Activated B cell treated with CpG ODN at 0.5 μM for 24 hours (primary cell): Measurements from ENCODE around the gene PMIS2. TPM values are rescaled to one million over a fixed set of nuclear protein-coding genes. Genes with fewer than 3 reads are reported as not detected.

ENCODE experiments used
- ATAC-seq: fragments of 200-7000 bp; cut with Tn5 transposase; one replicate; pipeline ENCODE4 v1.10.0; 2021; ENCODE audit warnings: low read depth, mild to moderate bottlenecking, moderate library complexity
- CTCF ChIA-PET: fragments of 350-600 bp; sonication (Branson Sonifier 250); formaldehyde crosslinking; loops from one replicate; lab custom pipeline; 2021; ENCODE audit warnings: antibody characterized with exemption; lab: Charles Lee
- POLR2A ChIA-PET: fragments of 350-600 bp; sonication (Branson Sonifier 250); formaldehyde crosslinking; loops from one replicate; lab custom pipeline; 2021; ENCODE audit warnings: antibody characterized with exemption; lab: Charles Lee
- DNase-seq: peaks from one replicate; pipeline ENCODE4 v3.0.0; 2022
- H3K27ac Mint-ChIP-seq: one replicate; pipeline ENCODE4 v1.8.0; 2020; ENCODE audit warnings: mixed read lengths
- H3K27me3 Mint-ChIP-seq: one replicate; pipeline ENCODE4 v1.8.0; 2021; ENCODE audit warnings: mixed read lengths
- H3K36me3 Mint-ChIP-seq: one replicate; pipeline ENCODE4 v1.8.0; 2021; ENCODE audit warnings: low read depth, mixed read lengths
- H3K4me1 Mint-ChIP-seq: one replicate; pipeline ENCODE4 v1.8.0; 2021; ENCODE audit warnings: mixed read lengths
- H3K4me3 Mint-ChIP-seq: one replicate; pipeline ENCODE4 v1.8.0; 2020; ENCODE audit warnings: mild to moderate bottlenecking, mixed read lengths
- H3K9me3 Mint-ChIP-seq: one replicate; pipeline ENCODE4 v1.8.0; 2020; ENCODE audit warnings: mixed read lengths
- intact Hi-C: fragments of 100-400 bp; cut with micrococcal nuclease; formaldehyde crosslinking; loops from one replicate; pipeline ENCODE4 v1.15.1; 2024
- total RNA-seq: library from RNA; stranded (reverse); gene quantifications from 2 replicates; pipeline ENCODE4 v1.2.3, GENCODE V29; 2022
- TF ChIP-seq, protein P1 (sequence below): fragments of 200-600 bp; IDR thresholded peaks from one replicate; pipeline ENCODE4 v1.8.0; 2022; ENCODE audit warnings: antibody characterized with exemption, mild to moderate bottlenecking

The PMIS2 gene
- total RNA-seq, 1 donor from 2014 or later: not detected

DNA sequence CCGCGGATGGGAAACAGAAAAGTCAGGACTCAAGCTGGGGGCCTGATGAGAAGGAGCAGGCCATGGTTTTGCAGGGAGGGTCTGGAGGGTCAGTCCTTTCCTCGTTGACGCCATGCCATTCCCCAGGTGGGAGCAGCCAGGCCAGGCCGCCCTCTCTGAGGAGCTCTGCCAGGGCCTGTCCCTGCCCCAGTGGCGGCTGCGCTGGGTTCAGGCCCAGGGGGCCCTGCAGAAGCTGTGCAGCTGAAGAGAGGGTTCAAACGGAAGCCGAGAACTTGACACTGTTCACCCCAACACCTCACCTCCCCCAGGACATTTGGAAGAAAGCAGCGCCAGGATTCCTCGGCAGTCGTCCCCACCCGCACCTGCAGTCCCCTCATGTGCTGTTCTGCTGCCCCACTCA, 36.8 kb downstream of the PMIS2 start:
- TF ChIP-seq, protein P1, sequence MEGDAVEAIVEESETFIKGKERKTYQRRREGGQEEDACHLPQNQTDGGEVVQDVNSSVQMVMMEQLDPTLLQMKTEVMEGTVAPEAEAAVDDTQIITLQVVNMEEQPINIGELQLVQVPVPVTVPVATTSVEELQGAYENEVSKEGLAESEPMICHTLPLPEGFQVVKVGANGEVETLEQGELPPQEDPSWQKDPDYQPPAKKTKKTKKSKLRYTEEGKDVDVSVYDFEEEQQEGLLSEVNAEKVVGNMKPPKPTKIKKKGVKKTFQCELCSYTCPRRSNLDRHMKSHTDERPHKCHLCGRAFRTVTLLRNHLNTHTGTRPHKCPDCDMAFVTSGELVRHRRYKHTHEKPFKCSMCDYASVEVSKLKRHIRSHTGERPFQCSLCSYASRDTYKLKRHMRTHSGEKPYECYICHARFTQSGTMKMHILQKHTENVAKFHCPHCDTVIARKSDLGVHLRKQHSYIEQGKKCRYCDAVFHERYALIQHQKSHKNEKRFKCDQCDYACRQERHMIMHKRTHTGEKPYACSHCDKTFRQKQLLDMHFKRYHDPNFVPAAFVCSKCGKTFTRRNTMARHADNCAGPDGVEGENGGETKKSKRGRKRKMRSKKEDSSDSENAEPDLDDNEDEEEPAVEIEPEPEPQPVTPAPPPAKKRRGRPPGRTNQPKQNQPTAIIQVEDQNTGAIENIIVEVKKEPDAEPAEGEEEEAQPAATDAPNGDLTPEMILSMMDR: no peak
- H3K36me3 Mint-ChIP-seq: peaks cover 32% of the 10 kb centered on the region
- no peak overlapping the region for H3K27ac Mint-ChIP-seq
- no peaks in the 10 kb centered on the region for H3K4me1 Mint-ChIP-seq
- no peaks in the 10 kb centered on the region for H3K9me3 Mint-ChIP-seq
- intact Hi-C loops: no loop called here
- POLR2A ChIA-PET: interaction anchor here (1.1 to 1.7 kb wide), 2 partner anchors 10 to 13 kb away, joined by 3 to 5 read pairs; partner anchors contain the start of gene HAUS5
- CTCF ChIA-PET: no interaction called here
- no peak overlapping the region for H3K4me3 Mint-ChIP-seq
- H3K27me3 Mint-ChIP-seq: no peaks in the 10 kb centered on the region
- DNase-seq (no peak), ATAC-seq (no peak)

DNA sequence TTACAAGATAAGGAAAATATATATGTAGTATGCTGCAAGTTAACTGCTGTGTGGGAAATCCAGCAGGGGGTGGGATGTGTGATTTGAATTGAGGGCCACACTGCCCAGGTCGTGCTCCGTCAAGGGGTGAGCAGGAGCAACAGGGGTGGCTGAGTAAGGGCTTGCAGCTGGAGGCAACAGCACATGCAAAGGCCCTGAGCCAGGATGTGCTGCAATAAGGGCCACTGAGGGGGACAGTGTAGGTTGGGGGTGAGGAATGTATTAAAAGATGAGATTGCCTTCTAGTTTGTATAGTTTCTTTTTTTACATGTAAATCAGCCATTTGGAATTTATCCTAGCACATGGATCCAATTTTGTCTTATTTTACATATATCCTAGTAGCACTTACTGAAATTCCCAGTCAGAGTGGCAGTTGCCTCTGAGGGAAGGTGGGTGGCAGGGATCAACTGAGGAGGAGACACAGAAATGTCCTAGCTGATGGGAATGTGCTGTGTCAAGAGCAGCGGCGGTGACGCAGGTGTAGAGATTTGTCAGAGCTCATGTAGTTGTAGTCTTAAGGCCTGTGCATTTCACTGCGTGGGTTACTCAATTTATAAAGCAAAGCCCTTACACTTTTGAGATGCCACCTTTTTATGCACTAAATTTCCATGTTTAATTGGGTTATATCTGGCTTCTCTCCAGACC, 37.5 kb downstream of the PMIS2 start:
- no peak for ATAC-seq
- intact Hi-C loops: no loop called here
- ChIA-PET POLR2A (interaction anchor here (0.6 to 1.7 kb wide), 5 partner anchors 11 to 35 kb away, joined by 3 to 20 read pairs (median 5); partner anchors contain the start of gene HAUS5), CTCF (no interaction called here)
- H3K4me3 Mint-ChIP-seq: no peak overlapping the region
- no peak for DNase-seq
- H3K9me3 Mint-ChIP-seq: no peaks in the 10 kb centered on the region
- H3K4me1 Mint-ChIP-seq: peaks cover 4% of the 10 kb centered on the region
- H3K36me3 Mint-ChIP-seq: peaks cover 29% of the 10 kb centered on the region
- H3K27me3 Mint-ChIP-seq: no peaks in the 10 kb centered on the region
- TF ChIP-seq, protein P1: no peak
- no peak overlapping the region for H3K27ac Mint-ChIP-seq

DNA sequence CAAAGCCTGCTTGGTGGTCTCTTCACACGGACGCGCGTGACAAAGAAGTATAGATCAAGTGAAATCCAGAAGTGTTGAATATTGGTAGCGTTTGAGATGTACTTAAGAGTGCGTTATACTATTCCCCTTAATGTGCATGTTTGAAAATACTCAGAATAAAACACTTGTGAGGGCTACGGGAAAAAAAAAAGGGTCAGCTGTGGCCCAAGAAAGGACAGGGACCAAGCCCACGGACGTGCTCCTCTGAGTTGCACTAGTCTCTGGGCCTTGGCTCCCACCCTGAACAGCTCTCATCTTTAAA, 42.2 kb downstream of the PMIS2 start:
- ATAC-seq (no peak), DNase-seq (no peak)
- no peaks in the 10 kb centered on the region for H3K27me3 Mint-ChIP-seq
- H3K9me3 Mint-ChIP-seq: no peaks in the 10 kb centered on the region
- TF ChIP-seq, protein P1: no peak
- peaks cover 38% of the 10 kb centered on the region for H3K36me3 Mint-ChIP-seq
- H3K27ac Mint-ChIP-seq: peak overlapping the region; percentile 93
- H3K4me1 Mint-ChIP-seq: peaks cover 17% of the 10 kb centered on the region
- H3K4me3 Mint-ChIP-seq: peak overlapping the region; percentile 99
- CTCF ChIA-PET: no interaction called here
- intact Hi-C loops: loop anchor here (1.0 to 2.0 kb wide), 5 partner anchors 16 to 89 kb away; partner anchors contain the start of genes COX6B1 and HAUS5
- POLR2A ChIA-PET: interaction anchor here (1.0 to 2.3 kb wide), 4 partner anchors 16 to 20 kb away, joined by 3 to 13 read pairs (median 6); partner anchors contain the start of genes COX6B1 and HAUS5

DNA sequence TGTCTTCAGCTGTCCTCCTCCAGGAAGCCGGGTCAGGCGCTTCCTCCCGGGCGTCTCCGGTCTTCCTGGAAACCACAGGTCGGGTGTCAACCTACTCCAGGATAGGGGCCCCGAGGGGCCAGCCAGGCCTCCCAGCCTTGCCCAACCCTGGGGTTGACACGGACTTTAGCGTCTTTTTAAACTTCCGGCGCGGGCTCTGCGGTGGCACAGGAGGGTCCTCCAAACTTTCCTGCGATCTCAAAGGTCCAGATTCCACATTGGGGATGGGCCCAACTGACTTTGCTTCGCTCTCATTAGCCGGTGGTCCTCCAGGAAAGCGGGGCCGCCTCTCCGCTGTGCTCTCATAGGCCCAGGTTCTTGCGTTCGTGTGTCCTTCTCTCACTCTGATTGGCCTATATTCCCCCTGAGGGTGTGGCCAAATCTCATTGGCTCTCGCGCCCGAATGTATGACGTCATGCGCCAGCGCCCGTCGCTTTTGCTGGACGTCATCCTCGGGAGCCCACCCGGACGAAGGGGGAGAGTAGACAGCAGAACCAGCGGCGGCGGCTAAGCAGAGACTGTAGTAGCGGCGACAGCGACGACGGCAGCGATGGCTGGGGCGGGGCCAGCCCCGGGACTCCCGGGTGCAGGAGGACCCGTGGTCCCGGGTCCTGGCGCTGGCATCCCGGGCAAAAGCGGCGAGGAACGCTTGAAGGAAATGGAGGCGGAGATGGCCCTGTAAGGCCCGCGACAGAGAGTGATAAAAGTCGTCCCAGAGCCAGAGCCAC, 42.8 kb downstream of the PMIS2 start, which contains the start of gene RBM42:
TSS of gene RBM42 (plus strand) at position 472 of the 767 bp plus-strand sequence. CDS start at position 590, 118 bp downstream.
- TF ChIP-seq, protein P1: no peak
- H3K27ac Mint-ChIP-seq: peak within 1 kb of the TSS; percentile 93
- intact Hi-C loops: loop anchor here (1.0 to 2.0 kb wide), 5 partner anchors 16 to 89 kb away; partner anchors contain the start of genes COX6B1 and HAUS5
- H3K36me3 Mint-ChIP-seq: peaks cover 41% of the 10 kb centered on the region
- ATAC-seq (peak; percentile 99), DNase-seq (peak; percentile 96)
- no peaks in the 10 kb centered on the region for H3K27me3 Mint-ChIP-seq
- CTCF ChIA-PET: no interaction called here
- POLR2A ChIA-PET: interaction anchor here (1.0 to 2.3 kb wide), 4 partner anchors 15 to 19 kb away, joined by 3 to 13 read pairs (median 6); partner anchors contain the start of genes COX6B1 and HAUS5
- peak within 1 kb of the TSS; percentile 99 for H3K4me3 Mint-ChIP-seq
- H3K4me1 Mint-ChIP-seq: peaks cover 17% of the 10 kb centered on the region
- H3K9me3 Mint-ChIP-seq: no peaks in the 10 kb centered on the region

DNA sequence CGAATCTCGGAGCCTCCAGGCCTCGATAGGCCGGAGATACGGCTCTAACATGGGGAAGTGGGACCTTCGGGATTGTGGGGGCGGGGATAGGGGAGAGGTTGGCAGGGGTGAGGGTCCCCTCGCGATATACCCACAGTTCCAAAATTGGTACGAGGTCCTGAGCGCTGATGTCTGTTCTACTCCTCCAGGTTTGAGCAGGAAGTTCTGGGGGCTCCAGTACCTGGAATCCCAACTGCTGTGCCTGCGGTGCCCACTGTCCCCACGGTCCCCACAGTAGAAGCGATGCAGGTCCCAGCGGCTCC, 43.3 kb downstream of the PMIS2 start:
- H3K9me3 Mint-ChIP-seq: no peaks in the 10 kb centered on the region
- TF ChIP-seq, protein P1: no peak
- intact Hi-C loops: loop anchor here (2.0 kb wide), 1 partner anchor 74 kb away; no protein-coding TSS in a partner anchor
- H3K27me3 Mint-ChIP-seq: no peaks in the 10 kb centered on the region
- CTCF ChIA-PET: no interaction called here
- H3K27ac Mint-ChIP-seq: peak overlapping the region; percentile 93
- peaks cover 17% of the 10 kb centered on the region for H3K4me1 Mint-ChIP-seq
- H3K36me3 Mint-ChIP-seq: peaks cover 46% of the 10 kb centered on the region
- peak overlapping the region; percentile 99 for H3K4me3 Mint-ChIP-seq
- no peak for ATAC-seq
- POLR2A ChIA-PET: interaction anchor here (0.8 to 2.3 kb wide), 4 partner anchors 11 to 19 kb away, joined by 3 to 13 read pairs (median 5); partner anchors contain the start of genes COX6B1 and HAUS5
- DNase-seq: no peak
